Measurements from ENCODE around the gene ZNF362. TPM values are rescaled to one million over a fixed set of nuclear protein-coding genes. Genes with fewer than 3 reads are reported as not detected.

ZNF362 gene
- total RNA-seq, 1 donor from 2014 or later: 20.4 TPM

DNA sequence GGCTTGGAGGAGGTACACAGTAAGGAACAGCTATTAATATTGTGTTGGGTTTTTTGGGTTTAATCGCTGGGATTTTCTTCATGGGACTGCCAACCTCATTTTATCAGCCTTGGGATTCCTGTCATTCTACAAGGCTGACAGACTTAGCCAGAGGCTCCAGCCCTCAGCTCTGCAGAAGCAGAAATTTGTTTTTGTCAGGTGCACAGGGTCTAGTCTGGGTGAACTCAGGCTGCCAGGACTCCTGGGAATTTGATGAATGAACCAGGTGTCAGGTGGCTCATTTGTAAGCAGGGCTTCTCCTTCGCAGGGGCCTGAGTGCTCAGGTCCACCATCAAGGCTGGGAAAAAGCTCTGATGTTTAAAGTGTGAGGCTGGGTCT is 11.5 kb upstream of the ZNF362 start:
- no peak for DNase-seq (ENCODE audit: low read depth)

DNA sequence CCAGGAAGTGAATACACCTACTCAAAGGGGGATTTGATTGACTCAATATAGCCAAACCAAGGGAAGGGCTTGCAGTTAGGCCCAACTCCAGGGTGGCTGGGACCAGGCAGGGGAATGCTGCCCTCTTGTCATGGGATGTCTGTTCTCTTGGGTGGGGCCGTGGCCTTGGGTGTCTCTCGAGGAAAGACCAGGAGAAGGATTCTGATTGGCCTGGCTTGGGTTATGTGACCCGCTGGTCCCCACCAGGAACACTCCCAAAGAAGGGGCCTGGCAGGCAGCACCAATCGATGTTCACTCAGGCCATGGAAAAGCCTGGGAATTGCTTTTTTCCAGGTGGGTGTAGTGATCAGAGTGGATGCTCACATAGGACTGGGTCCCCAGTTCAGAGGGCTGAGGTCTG is 10.1 kb upstream of the ZNF362 start:
- no peak for DNase-seq (ENCODE audit: low read depth)

DNA sequence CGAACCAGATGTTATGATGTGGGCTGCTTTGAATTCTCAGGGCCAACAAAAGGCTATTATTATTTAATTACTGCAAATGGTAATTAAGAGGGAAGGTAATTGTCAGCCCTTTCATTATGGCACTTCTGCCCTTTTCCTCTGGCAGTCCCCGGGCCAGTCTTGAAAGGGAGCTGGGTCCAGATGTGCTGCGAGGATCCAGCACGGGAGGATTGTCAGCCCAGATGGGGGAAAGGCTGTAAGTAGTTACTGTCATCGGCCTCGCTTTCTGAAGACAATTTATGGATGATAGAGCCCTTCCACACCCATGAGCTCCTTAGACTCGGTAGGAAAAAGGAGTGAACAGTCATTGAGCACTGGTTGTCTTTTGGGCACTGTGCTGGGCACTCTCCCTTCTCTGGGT is 8.7 kb upstream of the ZNF362 start:
- no peak for DNase-seq (ENCODE audit: low read depth)

DNA sequence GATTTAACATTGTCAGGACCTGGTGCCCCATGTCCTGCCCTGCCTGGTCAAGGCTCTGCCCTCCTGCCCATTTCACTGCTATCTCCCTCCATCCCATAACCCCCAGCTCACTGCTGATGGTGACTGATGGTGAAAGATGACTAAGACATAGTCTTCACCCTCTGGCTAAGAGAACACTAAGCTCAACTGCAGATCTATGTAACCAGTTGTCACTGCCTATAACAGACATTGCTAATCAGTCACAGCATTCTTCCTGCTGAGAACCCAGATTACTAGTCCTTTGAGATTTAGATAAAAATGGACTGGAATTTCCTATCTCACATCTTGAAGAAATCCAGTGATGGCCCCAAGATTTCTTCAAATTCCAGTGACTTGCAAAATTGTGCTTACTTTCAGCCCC is 8.0 kb upstream of the ZNF362 start:
- no peak for DNase-seq (ENCODE audit: low read depth)

DNA sequence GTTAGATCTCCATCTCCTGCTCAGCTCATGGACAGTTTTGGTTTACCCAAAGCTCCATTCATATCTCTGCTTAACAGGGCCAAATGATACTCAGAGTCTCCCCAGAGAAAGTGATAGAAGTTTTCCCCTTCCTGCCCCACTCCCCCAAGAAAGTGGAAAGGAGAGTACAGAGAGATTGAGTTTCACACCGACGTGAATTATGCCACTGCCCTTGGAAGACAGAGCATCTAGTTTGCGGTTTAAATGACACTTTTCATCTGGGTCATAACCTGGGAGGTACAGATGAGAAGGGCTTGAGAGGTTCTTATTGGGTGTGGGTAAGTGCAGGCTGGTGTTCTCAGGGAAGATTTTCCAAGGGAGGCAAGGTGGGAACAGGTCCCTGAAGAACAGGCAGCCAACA is 6.9 kb upstream of the ZNF362 start:
- DNase-seq (ENCODE audit: low read depth): no peak

DNA sequence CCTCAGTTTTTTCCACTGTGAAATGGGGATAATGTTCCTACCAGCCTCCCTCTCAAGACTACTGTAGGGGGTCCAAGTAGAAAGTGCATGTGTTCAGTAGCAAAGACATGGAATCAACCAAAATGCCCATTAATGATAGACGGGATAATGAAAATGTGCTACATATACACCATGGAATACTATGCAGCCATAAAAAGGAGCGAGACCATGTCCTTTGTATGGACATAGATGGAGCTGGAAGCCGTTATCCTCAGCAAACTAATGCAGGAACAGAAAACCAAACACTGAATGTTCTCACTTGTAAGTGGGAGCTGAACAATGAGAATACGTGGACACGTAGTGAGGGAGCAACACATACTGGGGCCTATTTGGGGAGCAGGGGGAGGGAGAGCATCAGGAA is 6.1 kb upstream of the ZNF362 start:
- DNase-seq (ENCODE audit: low read depth): no peak

DNA sequence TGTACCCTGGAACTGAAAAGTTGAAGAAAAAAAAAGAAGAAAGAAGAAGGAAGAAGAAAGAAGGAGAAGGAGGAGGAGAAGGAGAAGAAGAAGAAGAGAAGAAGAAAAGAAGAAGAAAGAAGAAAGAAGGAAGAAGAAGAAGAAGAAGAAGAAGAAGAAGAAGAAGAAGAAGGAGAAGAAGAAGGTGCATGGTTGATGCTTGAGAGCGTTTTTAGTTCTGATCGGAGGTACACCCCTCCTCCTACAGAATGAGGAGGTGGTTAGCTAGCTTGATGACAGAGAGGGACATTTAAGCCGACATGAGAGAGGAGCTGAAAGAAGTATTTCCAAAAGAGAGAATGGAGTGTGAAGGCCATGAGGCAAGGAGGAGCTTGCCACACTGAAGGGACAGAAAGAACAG is 5.6 kb upstream of the ZNF362 start:
- no peak for DNase-seq (ENCODE audit: low read depth)

DNA sequence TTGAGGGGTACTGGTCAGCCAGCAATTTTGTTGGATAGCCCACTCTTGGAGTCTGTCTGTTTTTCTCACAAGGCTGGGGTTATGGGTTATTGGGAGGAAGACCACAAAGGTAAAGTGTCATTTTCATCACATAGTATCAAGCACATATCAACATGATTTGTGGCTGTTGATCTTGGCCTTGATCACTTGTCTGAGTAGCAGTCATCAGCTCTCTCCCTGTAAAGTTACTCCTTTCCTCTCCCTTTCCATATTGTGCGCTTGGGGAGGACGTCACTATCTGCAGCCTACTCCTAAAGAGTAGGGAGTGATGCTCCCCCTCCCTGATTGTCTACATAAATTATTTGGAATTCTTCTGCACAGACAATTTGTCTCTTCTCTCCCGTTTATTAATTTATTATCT is 1.8 kb upstream of the ZNF362 start:
- no peak for DNase-seq (ENCODE audit: low read depth)

DNA sequence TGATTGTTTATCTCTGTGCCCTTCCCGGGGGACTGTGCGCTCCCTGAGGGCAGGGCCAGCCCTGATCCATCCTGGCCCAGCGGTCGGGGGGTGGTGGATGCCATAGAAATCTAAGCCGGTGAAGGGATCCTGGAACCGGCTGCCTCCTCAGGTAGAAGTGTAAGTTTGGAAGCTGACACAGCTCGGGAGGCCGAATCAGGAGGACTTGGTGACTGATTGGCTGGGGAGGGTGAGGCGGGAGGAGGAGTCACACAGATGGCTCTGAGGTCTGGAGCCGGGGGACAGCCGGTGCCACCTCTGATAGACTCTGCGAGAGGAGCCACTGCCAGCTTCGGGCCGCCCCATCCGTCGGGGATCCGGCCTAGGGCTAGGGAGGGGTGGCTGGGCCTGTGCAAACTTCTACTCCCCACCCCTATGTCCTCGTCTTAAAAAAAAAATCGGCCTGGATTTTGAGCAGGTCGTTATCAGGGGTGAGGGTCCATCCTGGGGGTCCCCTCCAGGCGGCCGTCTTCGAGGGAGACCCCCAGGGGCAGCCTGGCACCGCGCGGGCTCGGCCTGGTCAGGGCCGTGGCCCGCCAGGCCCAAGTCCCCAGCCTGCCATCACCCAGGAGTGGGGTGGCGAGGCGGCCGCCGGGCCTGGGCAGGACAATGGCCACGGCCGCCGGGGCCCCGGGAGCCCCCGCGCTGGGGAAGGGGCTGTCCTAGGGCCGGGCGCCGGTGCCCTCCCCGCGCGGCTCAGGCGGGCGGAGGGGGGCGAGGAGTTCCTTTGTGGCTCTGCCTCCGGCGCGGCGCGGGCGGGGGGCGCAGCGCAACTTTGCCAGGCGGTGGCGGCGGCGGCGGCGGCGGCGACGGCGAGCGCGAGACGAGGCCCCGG is 708 bp upstream of the ZNF362 start:
- peak; percentile 82 for DNase-seq (ENCODE audit: low read depth)

DNA sequence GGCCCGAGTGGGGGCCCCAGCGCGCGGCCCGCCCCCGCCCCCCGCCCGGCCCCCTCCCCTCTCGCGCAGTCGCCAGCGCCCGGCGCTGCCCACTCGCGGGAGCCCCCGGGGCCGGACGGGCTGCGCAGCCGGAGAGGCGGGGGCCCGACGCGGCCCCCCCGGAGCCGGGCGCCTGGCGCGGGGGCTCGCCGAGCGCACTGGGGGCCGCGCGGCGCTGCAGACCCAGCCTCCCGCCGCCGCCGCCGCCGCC is 146 bp upstream of the ZNF362 start:
- no peak for DNase-seq (ENCODE audit: low read depth)

DNA sequence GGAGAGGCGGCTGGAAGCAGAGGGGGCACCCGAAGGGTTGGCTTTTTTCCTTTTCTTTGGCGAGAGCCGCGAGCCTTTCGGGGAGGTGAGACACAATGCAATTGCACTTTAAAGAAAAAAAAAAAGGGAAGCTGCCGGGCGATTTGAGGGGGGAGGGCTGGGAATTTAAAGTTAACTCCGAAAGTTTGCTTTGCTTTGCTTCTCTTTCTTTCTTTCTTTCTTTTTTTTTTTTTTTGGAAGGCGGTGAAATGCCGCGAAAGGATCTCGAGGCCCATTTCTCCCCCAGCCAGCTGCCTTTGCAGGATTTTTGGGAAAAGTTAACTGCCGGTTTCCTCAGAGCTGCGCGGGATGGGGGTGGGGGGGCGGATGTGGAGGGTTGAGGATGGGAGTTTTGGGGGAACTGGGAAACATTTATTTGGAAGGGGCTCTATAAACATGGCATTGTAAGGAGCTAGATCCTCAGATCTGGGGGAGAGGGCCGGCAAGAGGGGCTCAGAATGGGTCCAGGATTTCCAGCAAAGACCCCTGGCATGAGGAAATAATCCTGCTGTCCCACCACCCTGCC is 997 bp downstream of the ZNF362 start:
- no peak for DNase-seq (ENCODE audit: low read depth)

DNA sequence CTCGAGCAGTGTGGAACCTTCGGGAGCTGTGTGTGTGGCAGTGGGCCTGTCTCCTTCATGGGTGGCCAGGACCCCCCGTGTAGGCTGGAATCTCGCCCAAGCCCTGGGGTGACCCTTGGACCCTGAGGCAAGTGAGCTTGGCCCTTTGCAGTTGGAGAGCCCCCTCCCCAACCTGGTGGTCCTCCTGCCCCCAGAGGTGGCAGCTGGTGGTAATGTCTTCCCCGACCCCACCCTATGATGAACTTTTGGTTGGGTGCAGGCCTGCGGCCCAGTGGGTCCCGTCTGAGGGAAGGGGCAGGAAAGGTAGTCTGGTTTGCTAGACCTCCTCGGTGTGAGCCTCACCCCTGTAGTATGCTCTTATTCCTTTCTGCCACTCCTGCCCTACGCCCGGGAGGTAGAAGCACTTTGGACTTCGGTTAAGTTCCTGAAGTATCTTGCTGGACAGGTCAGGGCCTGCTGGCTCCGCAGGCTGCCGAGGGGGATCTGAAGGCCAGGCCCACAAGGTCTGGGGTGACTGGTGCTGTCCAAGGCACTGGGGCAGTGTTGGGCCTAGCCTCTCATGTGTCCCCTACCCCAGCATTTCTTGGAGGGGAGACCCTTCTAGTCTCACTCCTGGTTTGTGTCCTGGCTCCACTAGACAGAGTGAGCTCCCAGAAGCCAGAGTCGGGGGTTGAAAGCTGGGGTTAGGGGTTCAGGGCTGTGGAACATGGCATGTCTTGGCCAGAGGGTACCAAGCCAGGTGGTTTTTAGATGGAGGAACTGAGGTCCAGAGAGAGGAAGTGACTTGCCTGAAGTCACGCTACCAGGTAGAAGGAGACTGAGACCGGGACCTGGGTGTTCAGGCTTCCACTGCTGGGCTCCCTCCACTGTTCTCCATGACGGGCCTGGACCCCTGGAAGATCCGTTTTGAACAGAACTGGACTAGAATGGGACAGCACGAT is 1.8 kb downstream of the ZNF362 start:
- DNase-seq (ENCODE audit: low read depth): no peak

DNA sequence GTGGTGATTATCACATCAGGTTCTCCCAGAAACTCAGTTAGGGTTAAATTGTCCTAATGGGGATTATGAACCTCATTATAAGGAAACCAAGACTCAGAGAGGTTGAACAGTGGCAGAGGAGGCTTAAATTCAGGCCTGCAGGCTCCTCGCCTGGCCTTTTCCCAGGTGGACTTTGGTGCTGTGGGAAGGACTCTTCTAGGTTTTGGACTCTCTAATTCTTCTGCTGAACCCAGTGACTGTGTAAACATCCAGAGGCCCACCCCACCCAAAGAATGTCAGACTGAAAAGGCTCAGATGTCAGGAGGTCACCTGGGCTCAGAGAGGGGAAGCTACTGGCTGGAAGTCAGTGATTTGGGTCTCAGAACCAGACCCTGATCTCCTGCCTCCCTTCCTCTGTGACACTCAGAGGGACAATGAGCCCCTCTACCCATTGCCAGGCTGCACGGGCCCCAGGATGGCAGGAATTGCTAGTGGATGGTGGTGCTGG is 2.5 kb downstream of the ZNF362 start:
- DNase-seq (ENCODE audit: low read depth): no peak

DNA sequence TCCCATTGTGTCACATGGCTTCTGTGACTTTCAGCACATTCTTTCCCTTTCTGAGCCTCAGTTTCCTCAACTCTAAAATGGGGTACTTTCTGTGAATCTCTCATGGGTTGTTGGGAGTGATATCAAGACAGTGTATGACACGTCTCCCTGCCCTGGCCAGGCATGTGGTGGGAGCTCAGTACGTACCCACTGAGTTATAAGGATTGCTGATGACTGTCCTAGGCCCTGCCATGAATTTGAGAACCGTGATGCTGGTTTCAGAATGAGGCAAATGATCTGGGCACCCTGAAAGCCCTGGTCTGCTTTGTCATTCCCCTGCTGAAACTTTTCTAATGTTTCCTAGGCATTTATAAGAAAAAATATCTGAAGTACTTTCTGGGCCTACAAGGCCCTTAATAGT is 3.6 kb downstream of the ZNF362 start:
- no peak for DNase-seq (ENCODE audit: low read depth)

DNA sequence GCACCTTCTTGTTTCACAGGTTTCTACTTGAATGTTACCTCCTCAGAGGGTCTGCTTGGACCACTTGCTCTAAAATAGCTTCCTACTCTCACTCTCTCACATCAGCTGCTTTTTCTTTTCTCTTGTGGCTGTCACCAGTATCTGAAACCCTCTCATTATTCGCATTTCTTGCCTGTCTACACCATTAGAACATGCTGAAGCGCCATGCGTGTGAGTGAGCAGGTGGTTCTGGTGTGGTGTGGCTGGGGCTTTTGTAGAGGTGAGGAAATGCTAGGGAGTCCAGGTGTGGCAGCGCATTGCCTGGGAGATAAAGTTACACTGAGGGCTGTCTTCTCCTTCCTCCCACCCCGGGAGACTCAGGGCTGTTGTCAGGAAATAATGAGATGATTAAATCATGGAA is 4.1 kb downstream of the ZNF362 start:
- no peak for DNase-seq (ENCODE audit: low read depth)

DNA sequence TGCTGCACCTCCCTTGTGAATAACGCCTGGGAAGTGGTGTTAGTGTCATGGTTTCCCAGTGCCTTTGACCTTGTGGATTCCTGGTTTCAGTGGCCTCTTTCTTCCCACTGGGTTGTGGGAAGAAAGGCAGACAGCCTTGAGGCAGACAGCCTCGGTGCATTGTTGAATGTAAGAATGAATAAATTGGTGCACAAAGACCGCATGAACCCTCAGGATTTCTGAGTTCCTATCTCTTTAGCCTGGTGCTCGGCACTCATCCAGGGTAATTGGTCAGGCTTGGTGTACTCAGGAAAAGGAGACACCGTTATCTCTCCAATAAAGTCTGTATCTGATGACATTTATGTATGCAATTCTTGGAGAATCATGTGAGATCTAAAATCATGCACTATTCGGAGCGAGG is 5.1 kb downstream of the ZNF362 start:
- no peak for DNase-seq (ENCODE audit: low read depth)

DNA sequence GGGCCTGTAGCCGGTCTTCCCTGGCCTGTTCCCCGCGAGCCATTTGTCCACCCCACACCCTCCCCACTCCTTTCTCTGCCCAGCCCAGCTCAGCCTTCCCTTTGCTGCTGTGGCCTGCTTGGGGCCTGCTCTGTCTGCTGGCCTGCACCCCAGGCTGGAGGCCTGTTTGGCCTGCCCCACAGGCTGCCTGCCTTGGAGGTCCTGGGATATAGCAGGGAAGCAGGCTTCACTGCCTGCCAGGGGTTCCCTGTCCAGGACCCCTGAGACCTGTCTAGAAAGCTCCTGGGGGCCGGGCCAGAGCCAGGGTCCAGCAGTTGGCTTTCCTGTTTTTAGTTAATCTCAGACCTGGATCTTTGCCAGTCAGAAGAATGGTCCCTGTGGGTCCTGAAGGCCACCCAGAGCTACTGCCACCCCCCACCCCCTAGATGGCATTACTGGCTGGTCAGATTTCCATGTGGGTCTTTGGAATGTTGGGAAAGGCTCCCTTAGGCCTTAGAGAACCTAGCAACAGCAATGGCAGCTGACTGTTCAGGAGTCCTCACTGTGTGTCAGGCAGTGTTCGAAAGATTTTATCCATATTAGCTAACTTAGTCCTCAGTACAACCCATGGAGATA is 7.7 kb downstream of the ZNF362 start:
- DNase-seq (ENCODE audit: low read depth): peak; percentile 56

DNA sequence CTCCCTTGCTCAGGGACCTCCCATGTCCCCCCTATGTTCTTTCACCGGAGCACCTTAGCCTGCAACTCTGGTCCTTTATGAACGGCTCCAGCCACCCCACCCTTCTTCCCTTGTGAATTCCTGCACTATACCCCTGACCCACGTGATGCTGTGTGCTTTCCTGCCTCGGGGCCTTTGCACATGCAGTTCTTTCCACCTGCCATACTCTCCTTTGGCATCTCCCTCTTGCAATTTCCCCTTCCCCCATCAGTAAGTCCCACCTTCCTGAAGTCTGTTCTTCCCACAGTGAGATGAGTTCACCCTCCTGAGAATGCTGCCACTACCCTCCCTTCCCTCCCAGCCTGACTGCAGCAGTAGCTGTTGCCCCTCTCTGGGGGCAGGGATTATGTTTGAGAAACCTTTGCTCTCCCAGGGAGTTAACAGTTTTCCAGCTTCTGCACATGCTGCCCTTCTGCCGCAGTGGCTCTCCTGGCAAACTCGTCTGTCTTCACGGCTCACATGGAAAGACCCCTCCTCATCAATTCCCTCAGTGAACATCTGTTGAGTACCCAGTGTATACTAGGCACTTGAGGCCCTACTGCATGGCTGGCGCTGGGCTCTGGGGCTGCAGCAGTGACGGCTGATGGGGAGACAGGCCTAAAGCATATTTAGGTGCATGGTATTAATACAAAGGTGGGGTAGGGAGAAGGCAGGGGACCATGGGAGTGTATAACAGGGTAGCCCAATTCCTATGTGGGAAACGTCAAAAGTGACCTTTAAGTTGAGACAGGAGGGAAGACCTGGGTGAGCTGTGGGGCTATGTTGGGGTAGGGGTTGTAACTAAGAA is 9.7 kb downstream of the ZNF362 start:
- no peak for DNase-seq (ENCODE audit: low read depth)

DNA sequence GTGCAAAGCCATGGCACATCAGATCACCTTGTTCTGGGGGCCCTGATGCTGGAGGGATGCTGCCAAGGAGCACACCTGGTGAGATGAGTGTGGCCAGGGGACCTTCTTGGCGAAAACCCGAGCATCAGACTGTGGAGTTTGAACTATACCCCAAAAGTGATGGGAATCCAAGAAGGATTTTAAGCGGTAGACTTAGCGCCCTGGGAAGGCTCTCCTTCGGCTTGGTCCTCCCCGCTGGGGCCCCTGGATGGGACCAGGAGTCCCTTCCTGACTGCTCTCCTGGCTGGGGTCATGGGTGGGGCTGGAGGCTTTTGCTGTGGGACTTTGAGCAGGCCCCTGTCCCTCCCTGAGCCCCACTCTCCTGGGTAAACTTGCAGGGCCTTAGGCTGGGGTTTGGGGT is 10.5 kb downstream of the ZNF362 start:
- DNase-seq (ENCODE audit: low read depth): no peak

DNA sequence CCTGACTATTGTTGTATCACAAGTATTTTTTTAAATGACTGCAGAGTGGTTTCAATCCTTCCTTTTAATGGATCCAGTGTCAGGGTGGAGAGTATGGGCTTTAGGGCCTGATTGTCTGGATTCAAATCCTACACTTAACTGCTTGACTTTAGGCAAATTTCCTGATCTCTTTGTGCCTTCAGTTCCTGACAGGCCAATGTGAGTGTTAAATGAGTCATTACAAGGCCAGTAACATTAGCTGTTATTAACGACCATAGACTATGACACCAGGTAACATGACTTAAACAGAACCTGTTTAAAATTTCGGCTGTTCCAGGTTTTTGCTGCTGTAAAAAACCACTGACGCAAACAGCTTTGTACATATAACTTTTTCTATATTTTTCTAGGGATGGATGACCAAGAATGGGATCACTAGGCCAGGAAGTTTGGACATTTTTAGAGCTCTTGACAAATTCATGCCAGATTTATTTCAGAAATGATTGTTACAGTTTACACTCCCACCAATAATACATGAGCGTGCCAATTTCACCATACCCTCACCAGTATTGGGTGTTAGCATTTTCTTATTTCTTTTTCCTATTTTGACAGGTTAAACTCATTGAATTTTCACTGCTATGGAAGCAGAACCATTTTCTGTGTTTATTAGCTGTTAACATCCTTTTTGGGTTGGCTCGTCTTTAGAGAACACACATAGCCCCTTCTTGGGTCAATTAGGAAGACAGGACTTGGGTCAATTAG is 11.3 kb downstream of the ZNF362 start:
- no peak for DNase-seq (ENCODE audit: low read depth)
